ENCODE results near the gene ZBTB21. TPM values are rescaled to one million over a fixed set of nuclear protein-coding genes. Genes with fewer than 3 reads are reported as not detected.

The ZBTB21 gene
- polyA plus RNA-seq, 1 experiment: 13.4 TPM

GRCh38 chr21:41939391-41939790 is 70.8 kb downstream of the ZBTB21 start:
- Histone ChIP-seq H3K4me3 (ENCODE audit: low read depth, low read length) (no peak overlapping the region), H3K27me3 (ENCODE audit: control insufficient read depth, insufficient read depth, low read length) (no peaks in the 10 kb centered on the region), H3K27ac (ENCODE audit: low read depth, low read length) (no peak overlapping the region), H3K9me3 (ENCODE audit: control insufficient read depth, insufficient read depth, low read length) (no peaks in the 10 kb centered on the region)
- no peak for TF ChIP-seq CTCF (IDR thresholded peaks at IDR 0.05; ENCODE audit: low read depth, low read length)
- CTCF ChIA-PET: no interaction called here
- DNase-seq (ENCODE audit: low read depth, low spot score): no peak
- POLR2A ChIA-PET: no interaction called here

Other genes with a start within 250 kb of the ZBTB21 start
- gene RIPK4, start 243.3 kb downstream of the ZBTB21 start, polyA plus RNA-seq (2011; rRNA removed): not detected in 2 replicates
- gene PRDM15, start 131.0 kb downstream of the ZBTB21 start, polyA plus RNA-seq (2011; rRNA removed): 5.1 and 6.5 TPM in 2 replicates
- gene C2CD2, start 56.3 kb downstream of the ZBTB21 start, polyA plus RNA-seq (2011; rRNA removed): 25.3 and 25.4 TPM in 2 replicates
- gene UMODL1, start 61.0 kb upstream of the ZBTB21 start, polyA plus RNA-seq (2011; rRNA removed): 0.01 and 0.09 TPM in 2 replicates
- 0.67 and 0.71 TPM in 2 replicates for gene ABCG1, start 208.8 kb upstream of the ZBTB21 start, polyA plus RNA-seq (2011; rRNA removed)